ENCODE data around the gene FLT4.
"Not testable (repeated sequence)": the region's sequence is repeated elsewhere in the genome, so short reads cannot be mapped to it uniquely, and the experiment has no call there.

FLT4 gene

DNA sequence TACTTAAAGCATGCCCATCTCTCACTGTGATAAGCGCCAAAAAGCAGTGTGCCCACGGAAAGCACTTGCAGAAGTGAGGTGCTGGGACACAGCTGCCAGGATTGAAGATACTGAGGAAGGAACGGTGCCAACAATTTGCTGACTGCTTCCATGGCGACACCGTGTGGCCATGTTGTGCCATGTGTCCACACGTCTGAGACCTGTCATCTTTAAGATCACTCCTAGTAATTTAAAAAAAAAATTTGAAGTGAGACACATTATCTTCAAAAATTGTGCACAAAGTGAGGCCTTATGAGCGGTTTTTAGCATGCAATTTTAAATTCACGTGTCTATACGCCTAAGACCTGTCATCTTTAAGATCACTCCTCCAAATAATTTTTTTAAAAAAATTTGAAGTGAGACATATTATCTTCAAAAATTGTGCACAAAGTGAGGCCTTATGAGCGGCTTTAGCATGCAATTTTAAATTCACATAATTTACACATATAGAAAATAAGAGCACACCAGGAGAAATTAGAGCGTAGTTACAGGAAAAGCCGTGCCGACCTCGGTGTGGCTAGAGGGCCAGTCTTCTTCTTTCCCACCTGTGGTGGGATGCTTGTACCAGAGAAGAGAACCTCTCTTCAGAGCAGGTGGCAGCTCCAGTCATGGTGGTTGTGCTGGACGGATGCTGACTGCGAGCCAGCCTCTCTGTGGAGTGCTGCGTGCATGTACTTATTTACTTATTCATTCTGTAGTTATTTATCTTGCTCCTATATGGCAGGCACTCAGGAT lies 21.4 kb upstream of the FLT4 start:
- H3K4me1 ChIP-seq (ENCODE audit: control insufficient read depth, insufficient read depth, low read length) = no peaks in the 10 kb centered on the region
- H3K27me3 ChIP-seq (ENCODE audit: control insufficient read depth, insufficient read depth, low read length, poor library complexity, severe bottlenecking) = peaks cover 47% of the 10 kb centered on the region
- no peak overlapping the region for H3K4me3 ChIP-seq (ENCODE audit: insufficient read depth, low read depth, low read length)
- H3K27ac ChIP-seq (ENCODE audit: insufficient read depth, low read depth, low read length, poor library complexity, severe bottlenecking) = no peak overlapping the region
- H3K36me3 ChIP-seq (ENCODE audit: control insufficient read depth, insufficient read depth, low read length) = no peaks in the 10 kb centered on the region
- 42 to 43% methylated on average over 16 to 17 of the region's 17 CpGs for WGBS, 2 experiments
- H3K9me3 ChIP-seq (ENCODE audit: control insufficient read depth, low read length) = no peaks in the 10 kb centered on the region

DNA sequence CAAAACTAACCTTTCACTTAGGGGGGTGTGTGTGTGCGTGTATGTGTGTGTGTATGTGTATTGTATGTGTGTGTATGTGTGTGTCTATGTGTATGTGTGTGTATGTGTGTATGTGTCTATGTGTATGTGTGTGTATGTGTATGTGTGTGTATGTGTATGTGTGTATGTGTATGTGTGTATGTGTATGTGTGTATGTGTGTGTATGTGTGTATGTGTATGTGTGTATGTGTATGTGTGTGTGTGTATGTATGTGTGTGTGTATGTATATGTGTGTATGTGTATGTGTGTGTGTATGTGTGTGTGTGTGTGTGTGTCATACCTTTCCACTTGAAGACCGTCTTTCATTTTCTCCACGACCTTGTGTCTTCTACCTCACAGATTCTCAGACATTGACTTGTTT lies 20.8 kb upstream of the FLT4 start:
- no peaks in the 10 kb centered on the region for H3K9me3 ChIP-seq (ENCODE audit: control insufficient read depth, low read length)
- H3K36me3 ChIP-seq (ENCODE audit: control insufficient read depth, insufficient read depth, low read length) = no peaks in the 10 kb centered on the region
- WGBS, 2 experiments = 91 to 94% methylated on average over 3 of the region's 3 CpGs
- H3K27ac ChIP-seq (ENCODE audit: insufficient read depth, low read depth, low read length, poor library complexity, severe bottlenecking) = no peak overlapping the region
- no peaks in the 10 kb centered on the region for H3K4me1 ChIP-seq (ENCODE audit: control insufficient read depth, insufficient read depth, low read length)
- H3K4me3 ChIP-seq (ENCODE audit: insufficient read depth, low read depth, low read length) = no peak overlapping the region
- peaks cover 41% of the 10 kb centered on the region for H3K27me3 ChIP-seq (ENCODE audit: control insufficient read depth, insufficient read depth, low read length, poor library complexity, severe bottlenecking)

DNA sequence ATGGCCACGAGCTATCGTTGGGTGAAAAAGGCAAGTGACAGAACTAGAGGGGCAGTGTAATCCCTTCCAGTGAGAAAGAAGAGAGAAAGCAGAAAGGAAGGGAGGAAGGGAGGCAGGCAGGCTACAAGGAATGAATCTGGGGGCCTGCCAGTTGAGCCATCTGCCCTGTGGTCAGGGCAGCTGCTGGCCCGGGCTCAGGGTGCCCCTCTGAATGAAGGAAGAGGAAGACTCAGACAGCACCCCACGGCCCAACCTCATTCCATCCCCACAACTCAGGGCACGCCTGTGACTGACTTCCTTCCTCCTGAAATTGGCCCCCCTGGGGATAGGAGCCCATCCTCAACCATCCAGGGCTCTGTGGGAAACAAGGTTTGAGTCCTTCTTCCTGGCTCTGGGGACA lies 20.3 kb upstream of the FLT4 start:
- peaks cover 36% of the 10 kb centered on the region for H3K27me3 ChIP-seq (ENCODE audit: control insufficient read depth, insufficient read depth, low read length, poor library complexity, severe bottlenecking)
- H3K4me1 ChIP-seq (ENCODE audit: control insufficient read depth, insufficient read depth, low read length) = no peaks in the 10 kb centered on the region
- H3K9me3 ChIP-seq (ENCODE audit: control insufficient read depth, low read length) = no peaks in the 10 kb centered on the region
- 66 to 77% methylated on average over 5 of the region's 5 CpGs for WGBS, 2 experiments
- no peaks in the 10 kb centered on the region for H3K36me3 ChIP-seq (ENCODE audit: control insufficient read depth, insufficient read depth, low read length)
- no peak overlapping the region for H3K27ac ChIP-seq (ENCODE audit: insufficient read depth, low read depth, low read length, poor library complexity, severe bottlenecking)
- H3K4me3 ChIP-seq (ENCODE audit: insufficient read depth, low read depth, low read length) = no peak overlapping the region

DNA sequence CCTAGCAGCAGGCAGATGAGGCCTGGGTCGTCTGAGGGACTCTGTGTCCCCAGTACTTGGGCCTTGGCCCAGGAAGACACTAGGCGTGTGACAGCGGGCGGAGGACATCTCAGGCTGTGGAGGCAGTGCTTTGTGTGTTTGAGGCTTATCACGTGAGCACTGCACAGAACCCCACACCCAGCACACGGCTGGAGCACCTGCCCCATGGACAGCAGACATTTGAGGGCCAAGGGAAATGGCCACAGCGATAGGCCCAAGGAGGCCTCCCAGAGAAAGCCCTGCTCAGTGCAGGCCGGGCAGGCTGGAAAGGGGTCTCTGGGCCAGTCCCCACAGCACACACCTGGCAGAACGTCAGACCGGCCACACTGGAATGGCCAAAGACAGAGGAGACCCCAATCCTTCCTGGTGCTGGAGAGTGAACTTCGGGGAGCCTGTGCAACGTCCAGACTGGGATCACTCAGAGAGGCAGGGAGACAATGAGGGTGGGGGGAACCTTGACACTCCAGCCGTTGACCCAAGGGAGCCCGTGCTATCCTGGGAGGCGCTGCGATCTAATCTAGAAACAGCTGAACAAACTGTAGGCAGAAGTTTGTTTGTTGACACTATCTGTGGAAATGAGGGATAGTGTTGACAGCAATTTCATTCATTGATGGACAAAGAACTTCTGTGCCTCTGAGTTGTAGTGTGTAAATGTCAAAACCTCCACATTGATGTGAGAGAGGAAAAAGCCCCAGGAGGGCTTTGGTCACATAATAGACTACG lies 19.6 kb upstream of the FLT4 start:
- no peak overlapping the region for H3K27ac ChIP-seq (ENCODE audit: insufficient read depth, low read depth, low read length, poor library complexity, severe bottlenecking)
- H3K36me3 ChIP-seq (ENCODE audit: control insufficient read depth, insufficient read depth, low read length) = no peaks in the 10 kb centered on the region
- H3K27me3 ChIP-seq (ENCODE audit: control insufficient read depth, insufficient read depth, low read length, poor library complexity, severe bottlenecking) = peaks cover 30% of the 10 kb centered on the region
- 91 to 92% methylated on average over 17 of the region's 17 CpGs for WGBS, 2 experiments
- no peaks in the 10 kb centered on the region for H3K9me3 ChIP-seq (ENCODE audit: control insufficient read depth, low read length)
- H3K4me3 ChIP-seq (ENCODE audit: insufficient read depth, low read depth, low read length) = no peak overlapping the region
- no peaks in the 10 kb centered on the region for H3K4me1 ChIP-seq (ENCODE audit: control insufficient read depth, insufficient read depth, low read length)

DNA sequence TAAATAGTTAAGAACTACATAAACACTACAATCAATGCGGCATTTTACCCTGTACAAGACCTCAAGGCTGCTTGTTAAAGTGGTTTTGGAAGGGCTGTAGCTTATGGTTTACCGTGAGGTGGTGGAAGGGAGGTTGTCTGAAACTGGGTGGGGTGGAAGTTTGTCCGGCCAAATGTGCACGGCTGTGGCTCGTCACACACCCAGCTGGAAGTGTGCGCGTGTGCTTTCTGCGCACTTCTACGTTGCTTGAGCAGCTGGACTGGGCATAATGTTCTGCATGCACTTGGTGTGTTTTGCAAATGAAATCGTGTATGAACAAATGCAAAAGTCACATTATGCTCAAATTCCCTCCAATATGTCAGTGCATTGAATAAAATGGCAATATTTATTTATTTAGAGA lies 17.4 kb upstream of the FLT4 start:
- peaks cover 11% of the 10 kb centered on the region for H3K27me3 ChIP-seq (ENCODE audit: control insufficient read depth, insufficient read depth, low read length, poor library complexity, severe bottlenecking)
- H3K4me1 ChIP-seq (ENCODE audit: control insufficient read depth, insufficient read depth, low read length) = no peaks in the 10 kb centered on the region
- WGBS, 2 experiments = 94 to 98% methylated on average over 10 of the region's 10 CpGs
- no peak overlapping the region for H3K4me3 ChIP-seq (ENCODE audit: insufficient read depth, low read depth, low read length)
- no peak overlapping the region for H3K27ac ChIP-seq (ENCODE audit: insufficient read depth, low read depth, low read length, poor library complexity, severe bottlenecking)
- no peaks in the 10 kb centered on the region for H3K9me3 ChIP-seq (ENCODE audit: control insufficient read depth, low read length)
- H3K36me3 ChIP-seq (ENCODE audit: control insufficient read depth, insufficient read depth, low read length) = no peaks in the 10 kb centered on the region

DNA sequence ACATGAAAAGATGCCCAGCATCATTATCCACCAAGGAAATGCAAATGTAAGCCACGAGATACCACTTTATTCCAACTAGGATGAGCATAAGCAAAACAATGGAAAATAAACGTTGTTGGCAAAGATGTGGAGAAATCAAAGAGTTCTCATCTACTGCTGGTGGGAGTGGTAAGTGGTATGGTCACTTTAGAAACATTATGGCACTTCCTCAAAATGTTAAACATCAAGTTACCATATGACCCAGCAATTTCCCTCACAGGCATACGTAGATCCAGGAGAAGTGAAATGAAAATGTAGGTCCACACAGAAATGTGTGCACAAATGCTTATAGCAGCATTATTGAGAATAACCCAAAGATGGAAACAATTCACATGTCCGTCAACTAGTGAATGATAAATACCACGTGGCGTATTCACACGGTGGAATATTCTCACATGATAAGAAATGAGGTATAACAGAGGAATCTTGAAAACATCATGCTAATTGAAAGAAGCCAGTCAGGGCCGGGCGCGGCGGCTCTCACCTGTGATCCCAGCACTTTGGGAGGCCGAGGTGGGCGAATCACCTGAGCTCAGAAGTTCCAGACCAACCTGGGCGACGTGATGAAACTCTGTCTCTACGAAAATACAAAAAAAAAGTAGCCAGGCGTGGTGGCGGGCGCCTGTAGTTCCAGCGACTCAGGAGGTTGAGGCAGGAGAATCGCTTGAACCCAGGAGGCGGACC lies 16.4 kb upstream of the FLT4 start:
- peaks cover under 1% of the 10 kb centered on the region for H3K27me3 ChIP-seq (ENCODE audit: control insufficient read depth, insufficient read depth, low read length, poor library complexity, severe bottlenecking)
- 90% methylated on average over 21 to 22 of the region's 22 CpGs for WGBS, 2 experiments

DNA sequence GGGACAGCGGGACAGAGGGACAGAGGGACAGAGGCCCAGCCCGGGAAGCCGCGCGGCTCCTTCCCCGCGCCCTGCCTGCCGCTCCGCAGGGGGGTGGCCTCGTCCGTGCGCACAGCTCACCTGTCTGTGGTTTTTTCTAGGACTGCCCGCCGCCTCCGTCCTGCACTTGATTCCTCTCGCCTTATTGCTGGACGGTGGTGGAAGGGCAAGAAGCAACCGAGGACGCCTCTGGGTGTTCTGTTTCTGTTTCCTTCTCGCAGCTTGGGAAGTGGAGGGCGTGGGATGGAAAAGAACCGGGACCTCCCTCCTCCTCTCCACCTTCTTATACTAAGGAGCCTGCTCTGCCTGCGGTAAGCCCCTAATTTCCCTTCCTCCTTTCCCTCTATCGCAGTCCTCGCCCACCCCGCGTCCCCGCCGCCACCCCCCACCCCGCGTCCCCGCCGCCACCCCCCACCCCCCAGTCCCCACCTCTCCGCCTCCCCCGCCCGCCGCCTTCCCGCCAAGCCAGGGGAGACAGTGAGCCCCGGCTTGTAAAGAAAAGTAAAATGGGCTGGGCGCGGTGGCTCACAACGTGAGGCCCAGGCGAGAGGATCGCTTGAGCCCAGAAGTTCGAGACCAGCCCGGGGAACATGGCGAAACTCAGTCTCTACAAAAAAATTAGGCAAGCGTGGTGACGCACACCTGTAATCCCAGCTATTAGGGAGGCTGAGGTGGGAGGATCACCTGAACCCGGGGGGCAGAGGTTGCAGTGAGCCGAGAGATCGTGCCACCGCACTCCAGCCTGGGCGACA lies 9.6 kb upstream of the FLT4 start:
- Histone ChIP-seq H3K36me3 (ENCODE audit: control insufficient read depth, insufficient read depth, low read length) (no peaks in the 10 kb centered on the region), H3K27me3 (ENCODE audit: control insufficient read depth, insufficient read depth, low read length, poor library complexity, severe bottlenecking) (peaks cover 22% of the 10 kb centered on the region), H3K4me3 (ENCODE audit: insufficient read depth, low read depth, low read length) (no peak overlapping the region), H3K9me3 (ENCODE audit: control insufficient read depth, low read length) (no peaks in the 10 kb centered on the region), H3K27ac (ENCODE audit: insufficient read depth, low read depth, low read length, poor library complexity, severe bottlenecking) (no peak overlapping the region), H3K4me1 (ENCODE audit: control insufficient read depth, insufficient read depth, low read length) (no peaks in the 10 kb centered on the region)
- WGBS, 2 experiments = 58% methylated on average over 43 of the region's 54 CpGs

More for the DNA sequence above, 16.4 kb upstream of the FLT4 start:
- H3K4me1 ChIP-seq (ENCODE audit: control insufficient read depth, insufficient read depth, low read length) = no peaks in the 10 kb centered on the region
- no peak overlapping the region for H3K27ac ChIP-seq (ENCODE audit: insufficient read depth, low read depth, low read length, poor library complexity, severe bottlenecking)
- no peaks in the 10 kb centered on the region for H3K36me3 ChIP-seq (ENCODE audit: control insufficient read depth, insufficient read depth, low read length)
- H3K4me3 ChIP-seq (ENCODE audit: insufficient read depth, low read depth, low read length) = no peak overlapping the region
- no peaks in the 10 kb centered on the region for H3K9me3 ChIP-seq (ENCODE audit: control insufficient read depth, low read length)

DNA sequence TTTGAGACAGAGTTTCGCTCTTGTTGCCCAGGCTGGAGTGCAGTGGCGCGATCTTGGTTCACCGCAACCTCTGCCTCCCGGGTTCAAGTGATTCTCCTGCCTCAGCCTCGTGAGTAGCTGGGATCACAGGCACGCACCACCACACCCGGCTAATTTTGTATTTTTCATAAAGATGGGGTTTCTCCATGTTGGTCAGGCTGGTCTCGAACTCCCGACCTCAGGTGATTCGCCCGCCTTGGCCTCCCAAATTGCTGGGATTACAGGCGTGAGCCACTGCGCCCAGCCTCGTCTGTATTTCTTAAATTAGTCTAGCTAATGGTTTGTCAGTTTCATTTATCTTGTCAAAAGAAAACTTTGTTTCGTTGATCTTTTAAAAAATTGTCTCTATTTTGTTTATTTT lies 5.8 kb upstream of the FLT4 start:
- not testable (repeated sequence) for H3K4me1 ChIP-seq (ENCODE audit: control insufficient read depth, insufficient read depth, low read length); H3K27ac ChIP-seq (ENCODE audit: insufficient read depth, low read depth, low read length, poor library complexity, severe bottlenecking); H3K36me3 ChIP-seq (ENCODE audit: control insufficient read depth, insufficient read depth, low read length); H3K4me3 ChIP-seq (ENCODE audit: insufficient read depth, low read depth, low read length); H3K9me3 ChIP-seq (ENCODE audit: control insufficient read depth, low read length)
- 92 to 95% methylated on average over 15 to 16 of the region's 16 CpGs for WGBS, 2 experiments
- peaks cover 47% of the 10 kb centered on the region for H3K27me3 ChIP-seq (ENCODE audit: control insufficient read depth, insufficient read depth, low read length, poor library complexity, severe bottlenecking)

DNA sequence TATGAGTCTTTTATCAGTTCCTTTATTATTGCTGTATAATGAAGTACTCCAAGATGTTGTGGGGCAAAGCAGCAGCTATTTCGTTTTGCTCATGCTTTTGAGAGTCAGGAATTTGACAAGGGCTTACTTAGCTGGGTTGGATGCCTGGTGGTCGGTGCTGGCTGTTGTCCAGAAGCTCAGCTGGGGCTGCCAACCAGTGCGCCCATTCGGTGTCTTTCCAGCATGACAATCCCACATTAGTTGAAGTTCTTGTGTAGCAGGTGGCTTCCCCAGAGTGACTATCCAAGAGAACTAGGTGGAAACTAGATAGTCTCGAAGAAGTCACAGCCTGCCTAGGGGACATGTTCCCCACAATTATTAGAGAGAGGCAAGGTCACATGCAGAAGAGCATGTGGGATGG lies 3.4 kb upstream of the FLT4 start:
- Histone ChIP-seq H3K27ac (ENCODE audit: insufficient read depth, low read depth, low read length, poor library complexity, severe bottlenecking) (no peak overlapping the region), H3K27me3 (ENCODE audit: control insufficient read depth, insufficient read depth, low read length, poor library complexity, severe bottlenecking) (peaks cover 54% of the 10 kb centered on the region), H3K4me3 (ENCODE audit: insufficient read depth, low read depth, low read length) (no peak overlapping the region), H3K4me1 (ENCODE audit: control insufficient read depth, insufficient read depth, low read length) (no peaks in the 10 kb centered on the region), H3K36me3 (ENCODE audit: control insufficient read depth, insufficient read depth, low read length) (no peaks in the 10 kb centered on the region), H3K9me3 (ENCODE audit: control insufficient read depth, low read length) (no peaks in the 10 kb centered on the region)
- 50 to 54% methylated on average over 5 of the region's 5 CpGs for WGBS, 2 experiments
